Islet of Langerhans (tissue), 1 donor: ENCODE measurements around the gene ENTPD8.
"Not testable (repeated sequence)": the region's sequence is repeated elsewhere in the genome, so short reads cannot be mapped to it uniquely, and the experiment has no call there.

Experiments
- FAIRE-seq: peaks from one replicate; lab custom pipeline; 2011; peaks lifted over from hg19 to GRCh38; lab: Jason Lieb, UNC

Gene ENTPD8

GRCh38 chr9:137411645-137412380, 29.3 kb downstream of the ENTPD8 start:
- FAIRE-seq = no peak

- FAIRE-seq = no peak
These were observed 29.9 kb downstream of the ENTPD8 start for GRCh38 chr9:137411260-137411644.

- FAIRE-seq = no peak
These were observed 30.3 kb downstream of the ENTPD8 start for GRCh38 chr9:137410891-137411249.

DNA sequence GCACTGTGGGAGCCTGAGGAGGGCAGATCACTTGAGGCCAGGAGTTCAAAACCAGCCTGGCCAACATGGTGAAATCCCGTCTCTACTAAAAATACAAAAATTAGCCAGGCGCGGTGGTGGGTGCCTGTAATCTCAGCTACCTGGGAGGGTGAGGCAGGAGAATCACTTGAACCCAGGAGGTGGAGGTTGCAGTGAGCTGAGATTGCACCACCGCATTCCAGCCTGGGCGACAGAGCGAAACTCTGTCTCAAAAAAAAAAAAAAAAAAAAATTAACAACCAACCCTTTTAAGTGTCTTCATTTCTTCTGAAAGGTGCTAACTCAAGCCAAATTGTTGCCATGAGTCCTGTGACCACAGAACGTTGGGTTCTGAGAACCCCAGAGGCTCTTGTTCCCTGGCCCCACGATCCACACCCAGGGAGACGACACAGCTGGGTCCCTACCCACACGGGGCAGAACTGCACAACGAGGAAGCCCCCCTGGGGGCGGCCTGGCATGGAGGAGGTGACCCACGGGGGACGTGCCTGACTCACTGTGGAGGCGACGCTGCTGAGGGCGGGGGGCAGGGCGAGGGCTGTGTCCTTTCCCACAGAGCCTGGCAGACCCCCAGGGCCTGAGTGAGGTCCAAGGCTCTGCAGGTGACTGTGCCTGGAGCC, 30.8 kb downstream of the ENTPD8 start:
- not testable (repeated sequence) for FAIRE-seq

- no peak for FAIRE-seq
These were observed 31.6 kb downstream of the ENTPD8 start for GRCh38 chr9:137409515-137409914.

DNA sequence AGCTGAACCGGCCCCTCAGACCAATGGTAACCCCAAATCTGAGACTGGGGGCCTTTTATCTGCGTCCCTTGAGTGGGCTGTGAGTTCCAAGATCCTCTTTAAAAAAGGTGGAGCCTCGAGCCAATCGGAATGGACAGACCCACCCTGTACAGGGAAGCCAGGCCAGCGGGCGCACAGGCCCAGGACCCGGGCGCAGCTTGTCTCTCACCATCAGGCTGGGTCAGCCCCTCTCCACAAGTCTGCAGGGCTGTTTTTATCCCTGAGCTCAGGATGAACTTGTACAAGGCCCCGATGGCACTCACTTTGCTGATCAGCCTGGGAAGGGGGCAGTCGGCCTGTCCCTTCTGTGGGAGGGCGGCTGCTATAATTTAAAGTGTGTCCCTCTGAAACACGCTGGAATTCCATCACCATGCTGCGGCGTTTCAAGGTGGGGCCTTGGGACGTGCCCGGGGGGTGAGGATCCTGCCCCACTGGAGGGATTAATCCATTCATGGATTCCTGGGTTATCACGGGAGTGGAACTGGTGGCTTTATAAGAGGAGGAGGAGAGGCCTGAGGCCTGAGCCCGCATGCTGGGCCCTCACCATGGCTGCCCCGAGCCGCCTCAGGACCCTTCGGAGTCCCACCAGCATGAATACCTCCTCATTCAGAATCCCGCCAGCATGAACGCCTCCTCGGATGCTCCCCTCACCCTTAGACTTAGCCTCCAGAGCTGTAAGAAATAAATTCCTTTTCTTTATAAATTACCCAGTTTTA, 32.3 kb downstream of the ENTPD8 start:
- no peak for FAIRE-seq

- FAIRE-seq = no peak
These were observed 33.4 kb downstream of the ENTPD8 start for GRCh38 chr9:137407590-137408300.

GRCh38 chr9:137406876-137407589, 34.1 kb downstream of the ENTPD8 start:
- FAIRE-seq = no peak

- FAIRE-seq = no peak
These were observed 34.9 kb downstream of the ENTPD8 start for GRCh38 chr9:137406085-137406760.

DNA sequence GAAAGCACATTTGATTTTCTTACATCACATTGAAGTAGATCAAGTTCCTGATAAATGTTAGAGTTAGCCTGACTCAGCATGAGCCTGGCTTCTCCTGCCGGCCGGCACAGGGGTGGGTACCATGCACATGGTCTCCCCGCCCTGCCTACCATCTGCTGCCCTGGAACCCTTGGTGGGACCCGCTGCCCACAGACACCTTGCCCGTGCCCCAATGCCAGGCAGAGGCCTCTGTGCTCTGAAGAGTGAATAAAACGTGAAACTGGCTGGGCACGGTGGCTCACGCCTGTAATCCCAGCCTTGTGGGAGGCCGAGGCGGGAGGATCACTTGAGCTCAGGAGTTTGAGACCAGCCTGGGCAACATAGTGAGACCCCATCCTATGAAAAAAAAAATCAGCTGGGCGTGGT, 35.5 kb downstream of the ENTPD8 start:
- no peak for FAIRE-seq

DNA sequence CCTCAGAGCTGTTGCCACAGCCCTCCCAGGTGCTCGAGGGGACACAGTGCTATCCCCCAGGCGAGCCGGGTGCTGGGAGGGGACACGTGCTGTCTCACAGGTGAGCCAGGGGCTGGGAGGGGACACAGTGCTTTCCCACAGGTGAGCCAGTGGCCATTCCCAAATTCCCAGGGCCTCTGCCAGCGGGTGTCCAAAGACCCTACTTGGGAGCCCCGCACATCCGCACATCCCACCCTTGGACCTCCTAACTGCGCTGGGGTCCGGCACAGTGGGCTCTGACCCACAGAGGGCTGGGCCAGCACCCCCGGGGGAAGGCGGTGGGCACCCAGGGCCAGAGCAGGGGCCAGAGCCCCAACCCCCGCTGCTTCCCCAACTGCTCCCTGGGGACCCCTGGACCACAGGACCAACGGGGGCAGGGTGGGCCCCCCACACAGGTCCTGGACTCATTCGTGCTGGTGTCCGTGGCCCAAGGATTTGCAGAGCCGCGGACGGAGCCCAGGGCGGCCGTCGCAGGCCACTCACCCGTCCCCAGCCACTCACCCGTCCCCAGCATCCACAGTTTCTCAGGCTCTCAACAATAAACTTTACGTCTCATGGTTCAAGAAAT, 36.1 kb downstream of the ENTPD8 start:
- FAIRE-seq = no peak

DNA sequence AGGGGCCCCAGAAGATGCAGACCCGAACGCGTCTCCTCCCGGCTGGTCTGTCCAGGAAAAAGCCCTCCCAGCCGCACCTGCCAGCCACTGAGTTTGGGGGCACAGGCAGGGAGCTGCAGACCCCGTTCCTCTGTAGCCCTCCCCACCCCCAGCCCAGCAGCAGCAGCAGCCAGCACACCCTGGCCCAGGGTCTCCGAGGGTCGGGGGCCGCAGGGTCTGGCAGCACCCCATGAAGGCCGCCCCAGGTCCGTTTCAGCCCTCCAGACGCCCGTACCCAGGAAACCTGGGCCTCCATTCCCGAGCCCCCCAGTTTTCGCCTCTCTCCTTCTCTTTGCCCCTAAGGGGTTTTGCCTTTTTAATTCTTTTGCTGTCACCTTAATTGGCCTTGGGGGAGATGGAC, 37.9 kb downstream of the ENTPD8 start:
- FAIRE-seq = no peak

DNA sequence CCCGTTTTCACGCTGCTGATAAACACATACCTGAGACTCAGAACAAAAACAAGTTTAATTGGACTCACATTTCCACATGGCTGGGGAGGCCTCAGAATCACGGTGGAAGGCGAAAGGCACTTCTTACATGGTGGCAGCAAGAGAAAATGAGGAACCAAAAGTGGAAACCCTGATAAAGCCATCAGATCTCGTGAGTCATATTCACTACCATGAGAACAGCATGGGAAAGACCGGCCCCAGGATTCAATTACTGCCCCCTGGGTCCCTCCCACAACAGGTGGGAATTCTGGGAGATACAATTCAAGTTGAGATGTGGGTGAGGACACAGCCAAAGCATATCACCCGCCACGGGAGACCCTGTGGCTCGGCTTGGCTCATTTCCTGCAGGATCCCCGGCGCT, 38.4 kb downstream of the ENTPD8 start:
- FAIRE-seq = no peak

- no peak for FAIRE-seq
These were observed 42.3 kb downstream of the ENTPD8 start for GRCh38 chr9:137398561-137399468.

- FAIRE-seq = no peak
These were observed 43.3 kb downstream of the ENTPD8 start for GRCh38 chr9:137397675-137398423.

DNA sequence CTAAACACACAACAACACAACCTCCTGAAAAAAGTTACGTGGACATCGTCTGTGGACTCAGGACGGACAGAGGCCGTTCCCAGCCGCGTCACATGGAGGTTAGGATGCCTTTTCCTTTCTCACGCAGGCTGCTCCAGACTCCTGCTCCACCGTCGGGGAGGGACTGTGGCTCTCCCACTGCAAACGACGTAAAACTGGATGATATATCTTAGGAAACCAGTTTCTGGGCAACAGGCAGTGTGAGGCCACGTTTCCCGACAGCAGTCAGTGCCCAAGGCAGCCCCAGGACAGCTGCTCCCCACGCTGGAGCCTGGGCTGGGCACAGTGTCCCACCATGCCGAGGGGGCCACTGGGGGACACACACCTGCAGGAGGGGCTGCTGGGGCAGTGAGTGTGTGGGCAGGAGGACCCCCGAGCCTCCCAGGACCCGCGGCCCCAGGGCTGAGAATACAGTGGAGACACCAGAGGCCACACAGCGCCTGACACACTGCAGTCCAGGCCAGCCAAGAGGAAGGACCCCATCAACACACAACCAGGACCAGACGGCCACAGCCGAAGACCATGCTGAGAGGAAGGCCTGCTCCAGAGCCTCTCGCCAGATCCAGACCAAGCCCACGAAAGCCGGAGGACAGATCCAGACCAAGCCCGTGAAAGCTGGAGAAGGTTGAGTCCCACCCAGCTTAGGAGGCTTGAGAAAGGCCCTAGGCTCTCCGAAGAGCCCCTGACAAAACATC, 44.4 kb downstream of the ENTPD8 start:
- FAIRE-seq = no peak

DNA sequence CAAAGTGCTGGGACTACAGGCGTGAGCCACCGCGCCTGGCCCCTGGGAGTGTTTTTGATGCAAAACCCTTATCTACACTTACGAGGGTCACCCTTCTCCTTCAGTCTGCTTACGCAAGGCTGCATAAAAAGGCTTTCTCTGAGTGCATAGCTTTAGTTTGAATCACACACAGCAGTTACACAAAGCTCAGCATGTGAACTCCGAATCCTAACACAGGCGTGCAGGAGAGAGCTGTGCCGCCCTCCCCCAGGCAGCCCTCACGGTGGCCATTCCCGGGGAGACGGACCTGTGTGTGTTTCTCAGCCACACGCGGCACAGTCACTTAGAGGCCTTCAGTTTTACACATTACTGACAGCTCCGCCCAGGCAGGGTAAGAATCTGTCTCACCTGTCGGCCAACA, 44.9 kb downstream of the ENTPD8 start:
- FAIRE-seq = no peak

DNA sequence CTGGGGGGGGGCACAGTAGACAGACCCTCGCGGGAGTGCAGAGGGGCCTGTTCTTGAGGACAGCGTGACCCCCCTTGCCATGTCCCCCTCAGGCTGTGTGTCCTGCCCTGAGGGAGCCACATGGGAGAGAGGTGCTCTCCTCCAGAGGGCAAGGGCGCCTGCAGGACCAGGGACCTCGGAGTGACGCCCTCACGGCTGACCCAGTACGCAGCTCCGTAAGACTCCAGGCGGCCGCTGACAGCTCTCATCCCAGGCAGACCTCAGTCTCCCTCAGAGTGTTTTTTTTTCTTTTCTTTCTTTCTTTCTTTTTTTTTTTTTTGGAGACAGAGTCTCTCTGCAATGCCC, 45.5 kb downstream of the ENTPD8 start:
- FAIRE-seq = no peak
